Body of pancreas (tissue), 4 donors: ENCODE results near the gene KRT8.

ENCODE experiments used
- CTCF ChIP-seq, 7 experiments: fragments of 450-650 bp in 4 of 7; fragments of 200-600 bp in 3 of 7; sonication (generic) in 3 of 7; IDR thresholded peaks; one replicate each; pipeline ENCODE4 v1.5.1; 2016 to 2019; ENCODE audit warnings: antibody characterized with exemption in 7 of 7
- POLR2A ChIP-seq, 3 donors: fragments of 450-650 bp; IDR thresholded peaks; one replicate each; pipeline ENCODE4 v1.6.1; 2016; ENCODE audit warnings: antibody characterized with exemption in 3 of 3, mild to moderate bottlenecking in 2 of 3

- TF ChIP-seq CTCF (IDR thresholded peaks at IDR 0.05) (no peak), POLR2A (IDR thresholded peaks at IDR 0.05) (no peak)
Measured at GRCh38 chr12:52942066-52942900, 37.4 kb upstream of the KRT8 start.
